NCI-H1417 (cell line): ENCODE results near the gene CALML3.

Experiments used
- DNase-seq, 3 experiments: peaks; one replicate each; lab custom pipeline; 2025; lab: John Stamatoyannopoulos, UW

CALML3 gene

GRCh38 chr10:5538892-5539651 is 14.3 kb downstream of the CALML3 start:
- no peak for DNase-seq

DNA sequence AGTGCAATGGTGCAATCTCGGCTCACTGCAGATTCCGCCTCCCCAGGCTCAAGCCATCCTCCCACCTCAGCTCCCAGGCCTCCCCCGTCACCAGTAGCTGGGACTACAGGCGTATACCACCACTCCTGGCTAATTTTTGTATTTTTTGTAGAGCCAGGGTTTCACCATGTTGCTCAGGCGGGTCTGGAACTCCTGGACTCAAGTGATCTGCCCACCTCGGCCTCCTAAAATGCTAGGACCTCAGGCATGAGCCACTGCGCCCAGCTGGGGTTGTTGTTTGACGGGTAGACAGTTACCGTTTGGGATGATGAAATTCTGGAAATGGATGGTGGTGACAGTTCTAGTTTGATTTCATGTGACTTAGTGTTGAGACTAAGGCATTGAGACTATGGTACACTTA is 15.3 kb downstream of the CALML3 start:
- DNase-seq = no peak

DNA sequence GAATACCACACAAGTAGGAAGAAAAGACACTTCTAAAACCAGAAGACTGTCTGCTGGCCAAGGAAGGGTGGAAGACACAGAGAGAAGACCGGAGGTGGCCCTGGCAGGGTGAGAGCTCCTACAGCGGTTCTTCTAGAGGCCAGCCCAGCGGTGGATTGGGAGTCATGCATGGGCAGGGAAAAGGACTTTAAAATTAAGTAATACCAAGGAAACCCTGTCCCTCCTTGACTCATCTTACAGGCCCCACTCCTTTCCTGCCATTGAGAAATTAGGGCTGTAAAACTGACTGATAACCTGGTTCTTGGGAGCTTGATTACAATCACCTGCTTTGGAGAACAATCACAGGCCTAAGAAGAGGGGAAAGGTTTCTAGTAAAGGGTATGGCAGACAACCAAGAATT is 16.1 kb downstream of the CALML3 start:
- DNase-seq = no peak

DNA sequence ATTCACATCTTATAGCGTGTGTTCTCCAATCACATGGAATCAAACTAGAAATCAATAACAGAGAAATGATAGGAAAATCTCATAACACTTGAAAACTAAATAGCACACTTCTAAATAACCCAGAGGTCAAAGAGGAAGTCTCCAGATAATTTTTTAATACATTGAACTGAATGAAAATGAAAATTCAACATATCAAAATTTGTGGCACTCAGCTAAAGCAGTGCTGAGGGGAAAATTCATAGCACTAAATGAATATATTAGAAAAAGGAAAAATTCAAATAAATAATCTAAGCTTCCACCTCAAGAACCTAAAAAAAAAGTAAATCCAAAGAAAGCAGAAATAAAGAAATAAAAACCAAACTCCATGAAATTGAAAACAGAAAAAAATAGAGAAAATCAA is 17.3 kb downstream of the CALML3 start:
- DNase-seq = no peak

DNA sequence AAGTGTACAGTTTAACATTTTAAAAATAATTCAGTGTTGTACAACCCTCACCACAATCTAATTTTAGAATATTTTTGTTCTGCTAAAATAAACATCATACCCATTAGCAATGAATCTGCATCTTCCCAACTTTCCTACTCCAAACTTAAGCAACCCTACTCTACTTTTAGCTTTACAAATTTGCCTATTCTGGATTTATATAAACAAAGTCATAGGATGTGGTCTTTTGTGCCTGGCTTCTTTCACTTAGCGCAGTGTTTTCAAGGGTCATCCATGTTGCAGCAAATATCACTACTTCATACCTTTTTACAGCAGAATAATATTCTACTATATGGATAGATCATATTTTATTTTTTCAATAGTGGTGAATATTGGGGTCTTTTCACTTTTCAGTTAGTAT is 18.9 kb downstream of the CALML3 start:
- DNase-seq = no peak

DNA sequence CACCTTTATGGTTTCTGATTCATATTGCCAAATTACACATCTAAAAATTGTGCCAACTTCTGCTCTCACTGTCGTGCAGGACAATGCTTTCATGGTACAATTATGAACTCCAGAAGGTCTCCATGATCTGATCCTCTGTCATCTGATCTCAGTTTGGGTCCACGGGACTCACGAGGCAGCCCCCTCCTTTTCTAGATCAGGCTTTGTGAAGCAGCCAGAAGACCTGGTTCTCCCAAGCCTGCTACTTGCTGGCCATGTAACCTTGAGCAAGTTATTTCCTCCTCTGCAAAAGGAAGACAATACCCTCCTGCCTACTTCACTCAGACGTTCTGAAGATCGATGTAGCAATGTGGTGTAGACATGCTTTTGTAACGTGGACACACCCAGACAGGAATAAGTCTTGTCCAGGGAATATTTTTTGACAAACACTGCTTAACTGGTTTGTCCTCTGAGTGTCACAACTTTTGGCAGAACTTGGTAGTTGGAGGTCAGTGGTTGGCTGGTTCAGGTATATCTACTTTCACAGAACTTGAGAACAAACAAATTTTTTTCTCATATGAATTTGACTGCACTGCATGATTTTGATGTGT is 19.6 kb downstream of the CALML3 start:
- no peak for DNase-seq

- DNase-seq = no peak
These were observed 20.2 kb downstream of the CALML3 start for GRCh38 chr10:5545011-5545410.

DNA sequence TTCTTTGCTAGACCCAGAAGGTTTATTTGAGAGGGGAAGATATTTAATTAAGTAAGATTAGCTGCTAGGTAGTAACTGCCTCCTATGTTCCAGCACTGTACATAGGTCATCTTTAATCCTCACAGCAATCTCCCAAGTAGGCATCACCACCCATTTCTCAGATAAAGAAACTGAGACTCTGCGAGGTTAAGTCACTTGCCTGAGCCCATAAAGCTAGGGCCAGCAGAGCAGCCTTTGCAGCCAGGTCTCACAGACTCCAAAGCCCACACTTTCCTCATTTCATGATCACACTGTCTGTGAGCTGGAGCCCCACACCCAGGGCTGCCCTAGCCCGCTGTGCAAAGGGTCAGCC is 20.6 kb downstream of the CALML3 start:
- no peak for DNase-seq

DNA sequence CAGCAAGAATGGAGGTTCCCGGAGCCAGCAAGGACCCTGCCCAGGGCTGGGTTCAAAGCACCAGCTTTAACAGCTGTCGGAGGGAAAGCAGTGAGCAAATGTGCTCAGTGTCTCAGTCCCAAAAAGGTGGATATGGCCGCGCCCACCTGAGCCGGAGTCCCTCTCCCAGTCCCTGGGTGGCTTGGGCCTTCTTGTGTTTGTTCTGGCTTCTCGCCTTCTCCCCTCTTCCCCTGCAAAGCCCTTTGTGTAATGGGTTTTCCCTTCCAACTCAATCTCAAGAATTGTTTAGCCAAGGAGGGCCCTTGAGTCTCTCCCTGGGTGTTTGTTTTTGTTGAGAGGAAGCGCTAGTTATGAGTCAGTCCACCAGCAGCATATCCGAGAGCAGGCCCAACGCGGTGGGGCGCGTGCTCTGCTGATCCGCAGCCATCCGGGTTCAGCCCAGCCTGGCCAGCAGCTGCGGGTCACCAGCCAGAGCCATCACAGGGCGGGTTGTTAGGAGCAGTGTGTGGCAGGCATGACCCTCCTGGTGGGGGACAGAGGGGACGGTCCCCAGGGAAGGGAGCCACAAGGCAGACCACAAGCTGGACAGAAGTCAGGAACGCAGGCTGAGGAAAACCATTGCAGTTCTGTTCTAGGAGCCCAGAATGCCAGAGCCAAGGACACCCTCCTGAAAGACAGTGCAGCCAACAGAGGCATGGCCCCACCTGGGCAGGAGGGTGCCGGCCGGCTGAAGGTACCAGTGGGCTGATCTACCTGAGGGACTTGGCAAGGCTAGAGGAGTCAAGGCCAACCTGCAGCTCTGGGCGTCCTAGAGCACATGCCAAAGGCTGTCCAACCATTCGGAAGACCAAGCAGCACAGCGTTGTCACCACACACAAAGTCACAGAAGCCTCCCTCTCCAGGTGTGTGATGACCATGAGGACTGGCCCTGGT is 21.3 kb downstream of the CALML3 start:
- peak in 1 of 3 experiments; percentile 46 for DNase-seq

DNA sequence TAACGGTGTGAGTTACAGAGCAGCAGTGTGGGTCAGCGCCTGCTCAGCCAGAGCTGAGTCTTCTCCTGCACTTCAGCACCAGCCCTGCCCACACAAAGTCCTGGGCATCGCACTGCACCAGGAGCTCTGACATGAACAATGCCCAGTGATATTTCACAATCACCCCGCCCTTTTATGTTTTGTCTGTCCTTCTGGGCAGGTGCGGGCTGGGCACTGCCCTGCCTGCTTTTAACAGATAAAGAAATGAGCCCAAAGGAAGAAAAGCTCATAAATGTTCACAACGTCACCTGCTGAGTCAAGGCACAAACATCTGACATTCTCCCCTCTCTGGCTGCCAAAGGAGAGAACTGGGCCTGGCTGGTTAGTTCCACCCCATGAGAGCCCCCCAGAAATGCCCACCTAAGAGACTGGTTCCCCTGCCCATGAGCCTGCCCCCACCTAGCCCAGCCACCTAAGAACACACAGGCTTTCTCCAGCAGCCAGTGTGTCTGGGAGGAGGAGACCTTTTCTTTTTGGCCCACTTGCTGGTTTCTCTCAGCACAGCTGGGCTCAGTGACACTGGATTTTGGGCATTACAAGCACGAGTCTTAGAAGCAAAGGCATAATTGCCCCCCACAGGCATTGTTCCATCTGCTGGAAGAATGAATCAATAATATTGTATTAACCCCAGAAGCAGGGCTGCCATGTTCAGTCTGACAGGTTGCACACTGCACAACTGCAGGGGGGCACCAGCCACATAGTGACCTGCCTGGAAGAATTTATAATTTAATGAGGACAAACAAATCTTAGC is 22.3 kb downstream of the CALML3 start:
- no peak for DNase-seq

- DNase-seq = no peak
These were observed 22.8 kb downstream of the CALML3 start for GRCh38 chr10:5547681-5547930.

DNA sequence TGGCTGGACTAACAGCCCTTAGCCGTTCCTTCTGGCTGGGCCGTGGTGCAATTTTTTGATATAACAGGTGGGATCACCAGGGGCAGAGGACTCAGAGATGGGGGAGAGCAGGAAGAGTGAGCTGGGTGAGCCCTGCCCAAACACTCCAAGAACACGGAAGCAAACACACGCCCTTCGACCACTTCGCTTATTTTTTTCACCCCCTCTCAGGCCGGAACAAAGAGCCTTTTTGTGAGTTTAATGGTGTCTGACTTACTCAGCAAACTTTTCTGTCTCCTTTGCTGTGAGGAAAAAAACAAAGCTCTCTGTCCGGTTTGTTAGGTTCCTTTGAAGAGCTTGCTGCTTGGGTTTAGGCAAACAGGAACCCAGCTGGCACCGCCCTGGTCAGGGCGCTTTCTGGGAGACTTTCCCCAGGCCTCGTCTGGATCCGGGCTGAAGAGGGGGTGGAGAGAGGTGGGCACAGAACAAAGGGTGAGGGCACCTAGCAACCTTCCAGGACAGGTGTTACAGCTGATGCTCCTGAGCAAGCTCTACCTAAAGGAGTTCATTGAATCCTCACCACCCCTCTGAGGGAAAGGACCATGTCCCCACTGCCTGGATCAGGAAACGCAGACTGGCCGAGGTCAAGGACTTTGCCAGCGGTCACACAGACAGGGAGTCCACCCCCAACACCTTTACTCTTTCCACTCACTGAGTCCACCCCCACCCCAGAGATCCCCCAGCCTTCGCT is 23.3 kb downstream of the CALML3 start:
- DNase-seq = peak in 1 of 3 experiments; percentile 1

- DNase-seq = no peak
These were observed 24.9 kb downstream of the CALML3 start for GRCh38 chr10:5549462-5550249.

GRCh38 chr10:5550250-5550545 is 25.4 kb downstream of the CALML3 start:
- no peak for DNase-seq

GRCh38 chr10:5550621-5551530 is 26.1 kb downstream of the CALML3 start:
- no peak for DNase-seq

DNA sequence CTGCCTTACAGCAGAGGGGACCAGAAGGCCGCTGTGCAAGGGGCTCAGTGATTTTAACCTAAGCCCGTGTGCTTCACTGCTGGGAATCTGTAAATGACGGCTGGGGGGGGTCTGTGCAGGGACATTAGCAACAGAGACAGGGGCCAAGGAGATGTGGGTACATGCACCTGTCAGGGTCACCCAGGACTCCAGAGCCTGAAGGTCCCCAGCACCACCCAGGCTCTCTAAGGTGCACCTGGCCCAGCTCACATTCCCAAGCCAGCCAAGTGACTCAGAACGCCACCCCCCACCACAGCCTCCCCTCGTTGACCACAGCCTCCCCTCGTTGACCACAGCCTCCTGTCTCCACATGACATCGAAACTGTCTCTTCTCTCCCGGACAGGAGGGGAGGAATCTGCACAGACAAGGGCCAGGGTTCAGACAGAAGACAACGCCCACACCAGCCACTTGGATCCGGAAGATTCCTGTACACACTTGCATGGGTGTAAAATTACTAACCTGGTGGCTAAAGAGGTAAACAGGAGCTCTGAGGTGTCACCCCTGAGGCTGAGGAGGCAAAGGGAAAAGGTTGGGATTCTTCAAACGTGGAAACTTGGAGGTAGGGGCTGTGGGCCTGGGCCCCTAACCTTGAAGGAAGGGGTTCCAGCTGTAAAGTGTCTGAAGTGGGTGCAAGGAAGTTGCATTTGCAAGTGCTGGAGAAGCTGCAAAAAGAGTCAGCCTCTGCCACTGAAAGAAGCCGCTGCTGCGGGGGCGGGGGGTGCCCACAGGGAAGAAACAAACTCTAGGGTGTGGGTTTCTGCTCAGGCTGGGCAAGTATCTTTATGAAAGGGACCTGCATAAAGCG is 27.0 kb downstream of the CALML3 start:
- no peak for DNase-seq

DNA sequence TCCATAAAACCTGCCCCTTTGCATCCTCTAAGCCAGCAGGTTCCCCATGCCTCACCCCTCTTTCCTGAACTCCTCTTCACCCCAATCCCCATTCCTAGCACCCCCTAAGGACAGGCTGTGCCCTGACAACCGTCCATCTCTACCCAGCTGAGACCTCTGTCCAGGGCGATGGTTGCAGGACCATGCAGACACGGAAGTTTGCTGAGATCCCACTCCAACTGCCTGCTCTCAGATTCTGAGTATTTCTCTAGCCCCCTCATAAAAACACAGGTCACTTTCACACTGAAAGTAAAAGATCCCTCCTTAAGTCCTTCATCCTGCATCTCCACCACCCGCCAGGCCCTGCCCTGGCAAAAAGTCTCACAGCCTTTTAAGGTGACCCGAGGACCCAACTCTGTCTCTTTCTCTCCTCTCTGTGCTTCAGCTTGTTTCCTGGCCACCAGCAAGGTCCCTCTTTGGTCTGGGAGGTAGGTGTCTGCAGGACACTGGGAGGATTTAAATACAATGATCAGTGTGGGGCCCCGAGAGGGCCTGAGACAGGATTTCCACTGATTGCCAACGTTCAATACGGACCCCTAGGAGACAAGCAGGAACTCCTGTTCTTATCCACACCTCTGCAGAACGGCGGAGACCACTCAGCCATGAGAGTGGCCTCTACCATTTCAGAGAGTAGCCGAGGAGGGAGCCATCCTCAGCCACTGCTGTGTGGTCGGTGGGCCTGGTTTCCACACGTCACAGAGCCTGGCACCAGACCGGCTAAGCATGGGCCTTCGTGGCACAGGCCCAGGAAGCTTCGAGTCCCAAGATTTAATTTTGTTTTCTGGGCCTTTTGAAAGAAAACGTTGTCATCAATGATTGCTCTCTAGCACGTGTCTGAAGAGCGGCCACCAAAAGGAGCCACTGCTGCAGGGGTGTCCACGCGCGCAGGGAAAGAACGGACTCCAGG is 27.9 kb downstream of the CALML3 start:
- DNase-seq = no peak
